Lower leg skin (tissue), 4 donors: ENCODE measurements around the gene LENEP. TPM values are rescaled to one million over a fixed set of nuclear protein-coding genes. Genes with fewer than 3 reads are reported as not detected.

Experiments used
- DNase-seq, 2 donors: peaks; one replicate each; pipeline ENCODE4 v3.0.0-alpha.2; 2019; ENCODE audit warnings: low spot score in 2 of 2
- H3K4me3 ChIP-seq: fragments of 200-600 bp; sonication (generic); 2 replicates; pipeline ENCODE4 v1.5.1; 2017; ENCODE audit warnings: mild to moderate bottlenecking, low read depth; ENCODE audit not compliant: poor library complexity, severe bottlenecking
- CTCF ChIP-seq, 3 donors: fragments of 450-650 bp; IDR thresholded peaks; one replicate each; pipeline ENCODE4 v1.5.1; 2016; ENCODE audit warnings: antibody characterized with exemption in 3 of 3, mild to moderate bottlenecking in 3 of 3, moderate library complexity in 2 of 3
- POLR2A ChIP-seq, 2 donors: fragments of 450-650 bp; IDR thresholded peaks; one replicate each; pipeline ENCODE4 v1.6.1; 2016 to 2017; ENCODE audit warnings: antibody characterized with exemption in 2 of 2, mild to moderate bottlenecking in 1 of 2, moderate library complexity in 1 of 2
- WGBS, 2 donors: methylation state at CpG; one replicate each; pipeline ENCODE4 v1.1.5; 2018; 5-methylcytosine and 5-hydroxymethylcytosine counted together
- intact Hi-C: fragments of 100-400 bp; cut with DNase I; formaldehyde crosslinking; loops from one replicate; pipeline ENCODE4 v1.15.0; 2023; ENCODE audit warnings: low total_unique reads
- total RNA-seq, 4 donors: library from RNA; depleted of rRNA; stranded (reverse); fragments of >200 nt; gene quantifications; one replicate each; pipeline ENCODE4 v1.1.0, GENCODE V29; 2016

The LENEP gene
- total RNA-seq, 4 donors from 2014 or later: 1.4 TPM; not detected in 3

GRCh38 chr1:154948079-154948478 lies 45.3 kb upstream of the LENEP start:
- DNase-seq: no peak
- intact Hi-C loops: no loop called here
- TF ChIP-seq POLR2A (IDR thresholded peaks at IDR 0.05) (no peak), CTCF (IDR thresholded peaks at IDR 0.05) (no peak)
- WGBS, 2 donors: 95 to 96% methylated on average over 11 of the region's 11 CpGs
- H3K4me3 ChIP-seq: no peak overlapping the region

- no peak for DNase-seq
- intact Hi-C loops: loop anchor here (10.0 kb wide), 1 partner anchor 103 kb away; the partner anchor contains the start of gene ADAM15
- WGBS, 2 donors: 72 to 77% methylated on average over 15 of the region's 15 CpGs
- TF ChIP-seq CTCF (IDR thresholded peaks at IDR 0.05) (no peak), POLR2A (IDR thresholded peaks at IDR 0.05) (no peak)
- no peak overlapping the region for H3K4me3 ChIP-seq
Measured at GRCh38 chr1:154951901-154952657, 41.3 kb upstream of the LENEP start.

GRCh38 chr1:154952664-154953063 lies 40.7 kb upstream of the LENEP start:
- H3K4me3 ChIP-seq: no peak overlapping the region
- DNase-seq: no peak
- intact Hi-C loops: loop anchor here (10.0 kb wide), 1 partner anchor 102 kb away; the partner anchor contains the start of gene ADAM15
- 82 to 86% methylated on average over 6 of the region's 6 CpGs for WGBS, 2 donors
- TF ChIP-seq CTCF (IDR thresholded peaks at IDR 0.05) (no peak), POLR2A (IDR thresholded peaks at IDR 0.05) (no peak)

GRCh38 chr1:154953611-154954038 lies 39.8 kb upstream of the LENEP start:
- 67 to 100% methylated on average over 1 to 2 of the region's 2 CpGs for WGBS, 2 donors
- intact Hi-C loops: loop anchor here (10.0 kb wide), 1 partner anchor 101 kb away; the partner anchor contains the start of gene ADAM15
- H3K4me3 ChIP-seq: no peak overlapping the region
- no peak for DNase-seq
- TF ChIP-seq POLR2A (IDR thresholded peaks at IDR 0.05) (no peak), CTCF (IDR thresholded peaks at IDR 0.05) (no peak)

DNA sequence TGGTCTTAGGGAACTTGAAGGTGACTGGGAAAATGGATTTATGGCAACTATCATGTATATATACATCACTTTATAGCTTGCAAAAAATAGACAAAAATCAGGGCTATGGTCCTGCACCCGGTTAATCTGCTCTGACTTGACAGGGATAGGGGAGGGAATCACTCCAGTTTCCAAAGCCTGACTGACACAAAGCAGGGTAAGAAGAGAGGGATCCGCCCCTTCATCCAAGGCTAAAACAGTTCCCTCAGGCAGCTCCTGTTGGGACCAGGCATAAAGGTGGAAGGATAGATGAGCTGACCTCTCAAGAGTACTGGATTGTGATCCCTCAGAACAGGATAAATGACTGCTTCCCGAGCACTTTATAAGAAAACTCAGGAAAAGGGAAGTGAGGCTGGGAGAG lies 38.8 kb upstream of the LENEP start:
- H3K4me3 ChIP-seq: no peak overlapping the region
- intact Hi-C loops: loop anchor here (10.0 kb wide), 1 partner anchor 100 kb away; the partner anchor contains the start of gene ADAM15
- no peak for TF ChIP-seq POLR2A (IDR thresholded peaks at IDR 0.05)
- no peak for TF ChIP-seq CTCF (IDR thresholded peaks at IDR 0.05)
- DNase-seq: no peak
- 61 to 68% methylated on average over 3 of the region's 3 CpGs for WGBS, 2 donors
